Putamen (tissue), 1 donor: ENCODE data around the gene FARSB.
"Not testable (repeated sequence)": the region's sequence is repeated elsewhere in the genome, so short reads cannot be mapped to it uniquely, and the experiment has no call there.

Source experiments
- DNase-seq: peaks from one replicate; pipeline ENCODE4 v3.0.0-alpha.2; 2016; ENCODE audit warnings: low spot score

The FARSB gene

GRCh38 chr2:222655787-222656525, at the start of gene FARSB:
Gene FARSB, minus strand, starts transcription at chr2:222656092. Its CDS starts 19 bp downstream, at chr2:222656073.
- DNase-seq, result peak; percentile 96

GRCh38 chr2:222703886-222704285, 48.0 kb upstream of the FARSB start:
- DNase-seq, result no peak

DNA sequence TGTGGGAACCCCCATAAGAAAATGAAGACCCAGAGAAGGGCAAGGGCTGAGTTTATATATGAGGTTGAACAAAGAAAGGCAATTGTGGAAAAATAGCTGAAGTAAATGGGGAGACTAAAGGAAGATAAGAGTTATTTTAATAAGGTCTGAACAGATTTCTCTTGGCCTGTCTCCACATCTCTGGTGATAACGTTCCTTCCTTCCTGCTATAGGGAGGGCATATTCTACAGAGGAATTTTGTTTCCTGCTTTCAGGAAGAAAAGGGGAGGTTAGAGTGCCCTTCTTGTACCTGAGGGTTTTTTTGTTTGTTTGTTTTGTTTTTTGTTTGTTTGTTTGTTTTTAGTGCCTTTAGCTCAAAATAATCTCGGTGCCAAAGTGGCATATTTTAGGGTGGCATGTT, 47.2 kb upstream of the FARSB start:
- no peak for DNase-seq

- DNase-seq, result no peak
Measured at GRCh38 chr2:222701721-222702131, 45.8 kb upstream of the FARSB start.

DNA sequence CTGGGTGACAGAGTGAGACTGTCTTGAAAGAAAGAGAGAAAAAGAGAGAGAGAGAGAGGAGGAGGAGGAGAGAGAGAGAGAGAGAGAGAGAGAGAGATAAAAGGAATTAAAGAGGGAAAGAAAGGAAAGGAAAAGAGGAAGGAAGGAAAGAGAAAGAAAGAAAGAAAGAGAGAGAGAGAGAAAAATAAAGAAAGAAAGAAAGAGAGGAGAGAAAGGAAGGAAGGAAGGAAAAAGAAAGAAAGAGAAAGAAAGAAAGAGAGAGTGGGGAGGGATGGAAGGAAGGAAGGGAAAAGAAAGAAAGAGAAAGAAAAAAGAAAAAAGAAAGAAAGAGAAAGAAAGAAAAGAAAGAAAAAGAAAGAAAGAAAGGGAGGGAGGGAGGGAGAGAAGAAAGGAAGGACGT, 45.3 kb upstream of the FARSB start:
- no peak for DNase-seq

DNA sequence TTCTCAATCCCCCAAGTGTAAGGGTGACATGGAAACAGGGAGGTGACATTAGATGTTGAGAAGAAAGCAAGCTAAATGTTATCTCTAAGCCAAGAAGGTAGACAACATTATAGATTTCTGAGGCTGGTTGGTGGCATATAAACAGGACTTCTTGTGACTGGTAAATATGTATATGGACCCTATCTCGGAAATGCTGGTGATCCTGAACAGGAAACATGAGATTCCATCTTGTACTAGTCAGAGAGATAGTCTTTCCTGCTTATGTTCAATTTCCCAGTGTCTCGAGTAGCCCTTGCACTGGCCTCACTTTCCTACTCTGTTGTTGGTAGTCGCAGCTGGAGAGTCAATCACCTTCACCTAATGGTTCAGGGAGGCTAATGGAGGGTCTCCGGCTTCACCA, 42.4 kb upstream of the FARSB start:
- no peak for DNase-seq

DNA sequence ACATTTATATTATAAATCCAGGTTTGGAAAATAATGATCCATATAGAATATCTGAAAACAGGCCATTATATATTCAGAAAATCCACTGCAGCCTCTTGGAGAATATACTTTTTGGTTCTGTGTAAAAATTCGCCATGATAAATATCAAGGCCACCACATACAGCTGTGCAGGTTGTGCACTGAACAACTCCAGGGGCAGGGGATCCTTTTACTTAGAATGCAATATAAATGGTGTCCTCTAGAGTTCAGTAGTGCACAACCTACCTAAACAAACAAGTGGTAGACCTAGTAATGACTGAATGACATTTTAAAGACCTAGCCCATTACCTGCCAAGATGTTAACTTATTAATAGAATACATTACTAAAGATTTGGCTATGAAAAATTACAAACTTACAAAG, 37.9 kb upstream of the FARSB start:
- no peak for DNase-seq

DNA sequence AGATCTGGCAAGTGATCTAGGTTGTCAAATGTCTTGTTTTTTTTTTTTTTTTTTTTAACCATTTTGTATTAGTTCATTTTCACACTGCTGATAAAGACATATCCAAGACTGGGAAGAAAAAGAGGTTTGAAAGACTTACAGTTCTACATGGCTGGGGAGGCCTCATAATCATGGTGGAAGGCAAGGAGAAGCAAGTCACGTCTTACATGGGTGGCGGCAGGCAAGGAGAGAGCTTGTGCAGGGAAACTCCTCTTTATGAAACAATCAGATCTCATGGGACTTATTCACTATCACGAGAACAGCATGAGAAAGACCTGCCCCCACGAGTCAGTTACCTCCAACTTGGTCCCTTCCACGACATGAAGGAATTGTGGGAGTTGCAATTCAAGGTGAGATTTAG, 37.5 kb upstream of the FARSB start:
- not testable (repeated sequence) for DNase-seq

- peak; percentile 57 for DNase-seq
Measured at GRCh38 chr2:222690564-222691200, 34.8 kb upstream of the FARSB start.

DNA sequence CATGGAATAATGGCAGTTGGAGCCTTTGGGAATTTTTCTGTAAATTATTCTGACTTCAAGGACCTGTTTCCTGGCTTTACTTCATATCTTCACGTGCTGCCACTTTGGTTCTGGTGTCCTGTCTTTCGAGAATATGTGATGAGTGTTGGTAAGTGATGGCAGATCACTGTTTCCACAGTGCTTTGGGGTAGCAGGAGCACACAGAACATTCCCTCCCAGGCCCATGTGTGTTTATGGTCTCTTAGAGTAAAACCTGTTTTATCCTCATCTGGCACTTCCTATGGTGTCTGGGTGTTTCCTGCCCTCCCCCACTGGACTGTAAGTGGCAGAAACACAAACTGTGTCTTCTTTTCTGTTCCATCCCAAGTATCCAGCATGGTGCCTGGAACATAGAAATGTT, 33.4 kb upstream of the FARSB start:
- DNase-seq, result no peak

DNA sequence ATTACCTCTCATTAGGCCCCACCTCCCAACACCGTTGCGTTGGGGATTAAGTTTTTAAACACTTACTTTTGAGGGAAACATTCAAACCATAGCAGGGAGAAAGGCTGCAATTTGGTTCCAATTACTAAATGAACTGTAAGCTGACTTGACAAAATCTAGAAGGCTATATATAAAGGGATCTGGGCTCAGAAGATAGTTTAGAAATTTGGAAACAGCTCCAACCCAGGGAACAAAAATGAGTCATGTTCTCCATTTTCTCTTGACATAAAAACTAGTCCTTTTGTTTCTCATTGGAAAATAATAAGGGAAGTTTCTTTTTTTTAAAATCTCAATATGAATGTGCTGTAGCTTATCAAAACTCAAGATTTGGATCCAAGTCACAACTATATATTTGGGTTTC, 33.0 kb upstream of the FARSB start:
- DNase-seq, result no peak

- no peak for DNase-seq
Measured at GRCh38 chr2:222686086-222686750, 30.3 kb upstream of the FARSB start.

DNA sequence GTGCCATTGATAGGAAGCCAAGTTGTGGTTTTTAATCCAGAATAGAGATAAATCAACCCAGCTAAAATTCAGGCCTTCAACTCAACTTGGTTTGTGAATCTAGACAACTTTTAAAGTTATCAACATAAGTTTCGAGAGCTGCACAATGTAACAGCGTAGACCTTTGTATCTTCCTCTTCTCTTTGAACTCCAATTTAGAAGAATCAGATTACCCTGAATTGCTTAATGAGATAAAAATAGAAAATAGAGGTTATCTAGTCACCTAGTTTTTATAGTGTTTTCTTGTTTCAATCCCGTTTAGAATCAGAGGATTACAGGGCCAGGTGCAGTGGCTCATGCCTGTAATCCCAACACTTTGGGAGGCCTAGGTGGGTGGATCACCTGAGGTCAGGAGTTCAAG, 27.9 kb upstream of the FARSB start:
- DNase-seq, result no peak

DNA sequence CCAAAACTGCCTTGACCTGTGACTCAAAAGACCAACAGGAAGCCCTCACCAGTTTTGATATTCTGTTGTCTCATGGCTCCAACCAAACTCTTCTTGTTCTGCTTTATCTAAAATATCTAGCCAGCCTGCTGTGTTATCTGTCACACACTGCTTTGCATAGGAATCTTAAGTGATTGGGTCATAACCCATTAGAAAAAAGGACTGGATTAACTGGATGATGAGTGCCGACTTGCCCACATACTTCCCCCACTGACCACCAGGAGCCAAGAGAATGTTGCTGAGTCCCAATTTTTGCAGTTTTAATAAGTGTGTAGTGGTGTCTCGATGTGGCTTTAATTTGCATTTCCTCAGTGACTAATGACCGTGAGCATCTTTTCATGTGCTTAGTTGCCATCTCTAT, 22.1 kb upstream of the FARSB start:
- DNase-seq, result no peak

DNA sequence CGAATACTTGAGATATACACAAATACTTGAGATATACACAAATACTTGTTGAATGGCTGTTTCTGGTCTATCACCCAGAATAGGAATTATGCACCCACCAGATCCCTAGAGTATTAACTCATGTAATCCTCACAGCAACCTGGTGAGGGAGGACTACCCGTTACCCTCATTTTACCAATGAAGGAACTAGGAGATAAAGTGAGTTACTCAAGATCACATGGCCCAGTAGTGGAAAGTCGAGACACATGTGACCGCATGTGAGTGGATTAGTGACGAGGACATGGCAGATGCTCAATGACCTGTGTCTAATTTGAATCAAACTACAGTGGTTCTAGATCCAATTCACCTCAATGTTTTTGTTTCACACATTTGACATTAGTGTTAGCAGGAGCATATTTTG, 18.0 kb upstream of the FARSB start:
- DNase-seq, result no peak

GRCh38 chr2:222673273-222673672, 17.4 kb upstream of the FARSB start:
- DNase-seq, result no peak

DNA sequence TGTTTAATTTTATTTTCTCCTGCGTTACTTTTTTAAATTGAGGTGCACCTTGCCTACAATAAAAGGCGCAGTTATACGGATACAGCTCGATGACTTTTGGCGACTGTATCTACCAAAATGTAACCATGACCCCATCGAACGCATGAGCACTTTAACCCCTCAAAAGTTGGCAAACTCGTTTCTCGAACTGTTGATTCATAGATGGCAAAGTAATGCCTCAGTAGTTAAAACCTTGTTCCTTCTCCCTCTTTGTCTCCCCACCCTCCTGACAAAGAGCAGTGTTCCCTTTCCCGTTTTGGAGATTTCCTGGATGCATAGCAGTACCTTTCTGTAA, 16.1 kb upstream of the FARSB start:
- no peak for DNase-seq

- DNase-seq, result peak; percentile 39
Measured at GRCh38 chr2:222671259-222672067, 15.6 kb upstream of the FARSB start, which contains the start of gene MOGAT1. Gene MOGAT1, plus strand, starts transcription at chr2:222671658. Its CDS starts 128 bp downstream, at chr2:222671786.

- no peak for DNase-seq
Measured at GRCh38 chr2:222670191-222671038, 14.5 kb upstream of the FARSB start.

GRCh38 chr2:222669353-222669752, 13.5 kb upstream of the FARSB start:
- no peak for DNase-seq

DNA sequence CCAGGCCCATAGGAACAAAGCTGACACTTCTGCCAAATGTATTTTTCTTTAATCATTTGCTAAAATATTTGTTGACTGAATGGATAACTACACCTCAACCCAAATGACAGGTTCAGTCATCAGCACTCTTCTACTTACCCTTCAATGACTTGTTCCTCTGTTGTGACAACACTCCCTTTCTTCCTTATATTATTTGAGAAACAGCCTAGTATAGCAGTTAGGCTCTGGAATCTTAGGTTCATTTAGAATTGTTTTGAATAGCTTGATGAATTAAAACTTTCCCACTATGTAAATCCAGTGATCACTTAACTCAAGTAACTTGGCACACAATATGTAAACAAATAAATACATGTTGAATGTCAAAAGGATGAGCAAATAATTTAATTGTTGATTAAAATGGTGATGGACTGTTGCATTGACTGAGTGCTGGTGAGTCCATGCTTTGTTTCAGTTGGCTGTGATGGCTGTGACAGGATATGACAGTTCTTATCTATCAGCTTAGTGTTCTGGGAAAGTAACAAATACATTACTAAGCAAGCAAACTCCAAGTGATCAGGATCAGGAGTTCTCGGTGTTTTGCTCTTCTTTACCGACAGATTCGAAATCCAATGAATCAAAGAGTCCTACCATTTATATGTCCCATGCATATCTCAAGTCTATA, 12.7 kb upstream of the FARSB start:
- no peak for DNase-seq
